Skeletal muscle satellite cell (primary cell): ENCODE measurements around the gene THRB.

Source experiments
- H3K27me3 ChIP-seq: 2 replicates; pipeline ENCODE4 v1.7.0; 2013; ENCODE audit warnings: low read length; ENCODE audit not compliant: control insufficient read depth, insufficient read depth
- H3K36me3 ChIP-seq: 2 replicates; pipeline ENCODE4 v1.7.0; 2013; ENCODE audit warnings: mild to moderate bottlenecking, control low read depth, low read length; ENCODE audit not compliant: insufficient read depth
- H3K4me1 ChIP-seq: 2 replicates; pipeline ENCODE4 v1.7.0; 2013; ENCODE audit warnings: low read length; ENCODE audit not compliant: control insufficient read depth, insufficient read depth
- H3K4me2 ChIP-seq: 2 replicates; pipeline ENCODE4 v1.7.0; 2013; ENCODE audit warnings: mild to moderate bottlenecking, low read length
- H3K4me3 ChIP-seq: 2 replicates; pipeline ENCODE4 v1.7.0; 2013; ENCODE audit warnings: low read length
- H3K9ac ChIP-seq: 2 replicates; pipeline ENCODE4 v1.7.0; 2013; ENCODE audit warnings: mild to moderate bottlenecking, low read depth, low read length, moderate library complexity
- H3K9me3 ChIP-seq: replicated peaks from 2 replicates; pipeline ENCODE4 v1.7.0; 2013; ENCODE audit warnings: mild to moderate bottlenecking, control low read depth, low read length

Gene THRB

DNA sequence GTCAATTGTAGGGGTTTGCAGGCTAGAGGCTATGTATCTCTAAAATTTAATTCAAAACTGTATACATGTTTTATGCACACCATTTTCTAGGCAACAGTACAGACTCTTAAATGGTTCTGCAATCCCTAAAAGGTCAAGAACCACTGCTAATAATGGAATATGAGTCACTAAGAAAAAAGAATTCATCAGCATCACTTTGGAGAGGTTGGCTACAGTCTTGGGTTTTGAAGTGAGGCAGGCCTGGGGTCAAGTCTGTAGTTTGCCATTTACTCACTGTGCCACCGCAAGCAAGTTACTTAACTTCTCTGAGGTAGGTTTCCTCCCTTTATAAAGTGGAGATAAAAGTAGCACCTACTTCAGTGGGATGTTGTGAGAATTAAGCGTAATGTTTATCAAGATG, 33.7 kb downstream of the THRB start:
- Histone ChIP-seq H3K9ac (no peak overlapping the region), H3K9me3 (no peaks in the 10 kb centered on the region), H3K4me2 (no peak overlapping the region), H3K36me3 (no peaks in the 10 kb centered on the region), H3K4me3 (no peak overlapping the region), H3K27me3 (no peaks in the 10 kb centered on the region), H3K4me1 (no peaks in the 10 kb centered on the region)

GRCh38 chr3:24457719-24458118, 36.9 kb downstream of the THRB start:
- Histone ChIP-seq H3K4me2 (no peak overlapping the region), H3K27me3 (no peaks in the 10 kb centered on the region), H3K9ac (no peak overlapping the region), H3K4me1 (no peaks in the 10 kb centered on the region), H3K36me3 (no peaks in the 10 kb centered on the region), H3K4me3 (no peak overlapping the region), H3K9me3 (no peaks in the 10 kb centered on the region)

- Histone ChIP-seq H3K4me1 (no peaks in the 10 kb centered on the region), H3K9ac (no peak overlapping the region)
Observed at GRCh38 chr3:24454856-24455255, 39.8 kb downstream of the THRB start.

DNA sequence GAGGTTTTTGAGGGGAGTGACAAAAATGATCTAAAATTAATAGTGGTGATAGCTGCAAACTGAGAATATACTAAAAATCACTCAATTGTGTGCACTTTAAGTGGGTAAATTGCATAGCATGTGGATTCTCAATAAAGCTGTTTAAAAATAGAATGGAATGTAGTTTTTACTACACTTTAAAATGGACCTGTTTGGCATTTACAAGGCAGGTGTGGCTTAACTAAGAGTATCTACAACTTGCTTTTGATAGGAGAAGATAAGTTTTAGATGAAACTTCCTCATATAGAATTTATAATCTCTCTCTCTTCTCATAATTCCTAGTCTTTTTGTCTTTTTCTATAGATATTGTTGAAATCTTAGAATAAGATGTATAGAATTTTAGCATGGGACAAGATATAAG, 40.3 kb downstream of the THRB start:
- H3K27me3 ChIP-seq = no peaks in the 10 kb centered on the region
- no peak overlapping the region for H3K9ac ChIP-seq
- no peaks in the 10 kb centered on the region for H3K4me1 ChIP-seq
- no peak overlapping the region for H3K4me2 ChIP-seq
- H3K36me3 ChIP-seq = no peaks in the 10 kb centered on the region
- no peak overlapping the region for H3K4me3 ChIP-seq
- no peaks in the 10 kb centered on the region for H3K9me3 ChIP-seq

More at GRCh38 chr3:24454856-24455255, 39.8 kb downstream of the THRB start:
- Histone ChIP-seq H3K36me3 (no peaks in the 10 kb centered on the region), H3K9me3 (no peaks in the 10 kb centered on the region), H3K4me2 (no peak overlapping the region), H3K4me3 (no peak overlapping the region), H3K27me3 (no peaks in the 10 kb centered on the region)

DNA sequence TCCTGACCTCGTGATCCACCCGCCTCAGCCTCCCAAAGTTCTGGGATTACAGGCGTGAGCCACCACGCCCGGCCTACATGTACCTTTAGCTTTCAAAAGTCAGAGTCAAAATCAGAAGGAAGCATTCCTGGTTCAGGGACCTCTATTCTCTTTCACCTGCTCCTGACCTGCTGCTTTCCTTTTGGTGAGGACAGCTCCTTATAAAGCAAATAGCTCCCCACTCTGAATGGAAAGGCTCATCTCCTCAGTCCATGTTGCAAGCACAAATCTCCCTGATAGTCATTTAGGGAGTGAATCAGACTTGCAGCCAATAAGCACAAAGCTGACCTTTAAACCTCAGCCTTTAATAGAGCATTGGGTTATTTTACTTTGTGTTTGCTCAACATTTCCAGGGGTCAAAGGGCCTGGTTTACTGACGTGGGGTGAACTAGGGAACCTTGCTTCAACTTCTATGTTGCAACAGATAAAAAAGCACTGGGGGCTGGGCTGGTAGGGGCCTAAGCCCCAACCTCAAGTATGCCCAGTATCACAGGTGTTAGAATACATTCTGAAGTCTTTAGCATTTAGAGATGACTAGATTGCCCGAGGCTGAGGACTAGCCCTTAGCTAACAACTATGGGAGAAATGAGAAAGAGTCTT, 43.1 kb downstream of the THRB start:
- Histone ChIP-seq H3K4me3 (no peak overlapping the region), H3K9me3 (no peaks in the 10 kb centered on the region), H3K36me3 (no peaks in the 10 kb centered on the region), H3K4me2 (no peak overlapping the region), H3K27me3 (no peaks in the 10 kb centered on the region), H3K4me1 (no peaks in the 10 kb centered on the region), H3K9ac (no peak overlapping the region)

DNA sequence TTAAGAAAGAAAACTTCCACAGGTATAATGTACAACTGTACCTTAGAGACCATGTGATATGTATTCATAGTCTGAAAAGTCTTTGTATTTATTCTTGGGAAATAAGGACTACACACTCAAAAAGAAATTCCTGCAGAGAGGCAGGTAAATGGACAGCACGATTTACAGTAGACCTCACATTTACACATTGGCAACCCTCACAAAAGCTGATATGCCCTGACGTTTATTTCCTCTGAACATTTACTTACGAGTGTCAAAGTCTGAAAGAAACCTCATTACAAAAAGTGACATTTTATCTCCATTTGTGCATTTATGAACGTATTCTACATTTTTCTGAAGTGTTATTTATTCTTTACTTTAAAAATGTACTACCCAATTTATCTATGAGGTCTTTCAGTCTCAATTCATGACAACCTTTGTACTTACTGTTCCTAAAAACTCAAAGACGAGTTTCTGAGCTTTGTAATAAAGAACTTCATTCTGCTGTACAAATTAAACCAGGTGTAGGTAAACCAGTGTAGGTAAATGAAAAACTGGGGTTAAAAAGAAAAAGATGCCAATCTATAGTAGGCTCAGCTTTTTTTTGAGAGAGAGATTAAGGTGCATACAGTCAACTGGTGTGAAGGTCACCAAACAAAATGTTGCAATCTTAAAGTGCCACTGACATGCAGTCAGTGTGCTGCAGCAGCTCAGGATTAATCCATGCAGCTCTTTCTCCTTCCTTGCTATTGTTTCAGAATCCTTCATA, 44.3 kb downstream of the THRB start:
- H3K9ac ChIP-seq = no peak overlapping the region
- no peak overlapping the region for H3K4me2 ChIP-seq
- no peaks in the 10 kb centered on the region for H3K4me1 ChIP-seq
- H3K27me3 ChIP-seq = no peaks in the 10 kb centered on the region
- no peak overlapping the region for H3K4me3 ChIP-seq
- H3K9me3 ChIP-seq = no peaks in the 10 kb centered on the region
- H3K36me3 ChIP-seq = no peaks in the 10 kb centered on the region

- no peaks in the 10 kb centered on the region for H3K27me3 ChIP-seq
- H3K36me3 ChIP-seq = no peaks in the 10 kb centered on the region
- H3K4me3 ChIP-seq = no peak overlapping the region
- H3K9ac ChIP-seq = no peak overlapping the region
- H3K4me1 ChIP-seq = no peaks in the 10 kb centered on the region
- H3K4me2 ChIP-seq = no peak overlapping the region
- H3K9me3 ChIP-seq = no peaks in the 10 kb centered on the region
Observed at GRCh38 chr3:24447836-24448235, 46.8 kb downstream of the THRB start.

DNA sequence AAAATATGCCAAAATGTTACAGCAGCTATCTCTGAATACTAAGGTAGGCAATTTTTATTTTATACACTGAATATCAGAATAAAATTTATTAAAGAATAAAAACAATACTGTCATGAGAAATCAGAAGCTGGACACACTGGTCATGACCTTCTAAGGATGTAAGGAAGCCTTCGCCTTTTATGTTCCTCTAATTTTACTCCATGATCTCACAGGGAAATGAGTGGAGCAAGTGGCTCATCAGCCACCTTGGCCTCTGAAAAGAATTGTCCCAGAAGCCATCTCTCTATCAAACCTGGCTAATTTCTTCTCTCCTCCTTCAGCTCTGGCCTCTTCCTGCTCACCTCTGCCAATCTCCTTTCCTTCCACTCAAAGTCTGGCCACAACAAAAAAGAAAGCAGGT, 48.6 kb downstream of the THRB start:
- H3K4me1 ChIP-seq = no peaks in the 10 kb centered on the region
- H3K9ac ChIP-seq = no peak overlapping the region
- no peak overlapping the region for H3K4me3 ChIP-seq
- no peaks in the 10 kb centered on the region for H3K9me3 ChIP-seq
- H3K36me3 ChIP-seq = no peaks in the 10 kb centered on the region
- H3K4me2 ChIP-seq = no peak overlapping the region
- H3K27me3 ChIP-seq = no peaks in the 10 kb centered on the region

DNA sequence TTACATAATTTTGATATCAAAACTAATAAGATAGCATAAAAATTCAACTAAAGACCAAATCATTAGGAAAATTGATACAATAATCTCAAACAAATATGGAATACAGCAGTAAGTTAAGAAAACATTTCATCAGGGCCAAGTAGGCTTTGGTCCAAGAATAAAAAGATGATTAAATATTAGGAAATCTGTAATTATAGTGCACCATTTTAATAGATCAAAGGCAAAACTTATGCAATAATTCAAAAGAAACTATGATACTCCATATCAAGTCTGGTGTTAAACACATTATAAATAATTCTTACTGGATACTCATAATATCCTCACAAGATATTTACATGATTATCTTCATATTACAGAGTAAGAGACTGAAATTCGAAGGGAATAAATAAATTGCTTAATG, 51.2 kb downstream of the THRB start:
- Histone ChIP-seq H3K4me3 (no peak overlapping the region), H3K9me3 (no peaks in the 10 kb centered on the region), H3K9ac (no peak overlapping the region), H3K4me1 (no peaks in the 10 kb centered on the region), H3K36me3 (no peaks in the 10 kb centered on the region), H3K27me3 (no peaks in the 10 kb centered on the region), H3K4me2 (no peak overlapping the region)

- H3K27me3 ChIP-seq = no peaks in the 10 kb centered on the region
- H3K36me3 ChIP-seq = no peaks in the 10 kb centered on the region
- no peaks in the 10 kb centered on the region for H3K9me3 ChIP-seq
- no peak overlapping the region for H3K9ac ChIP-seq
- H3K4me3 ChIP-seq = no peak overlapping the region
- H3K4me2 ChIP-seq = no peak overlapping the region
- no peaks in the 10 kb centered on the region for H3K4me1 ChIP-seq
Observed at GRCh38 chr3:24440760-24441464, 53.7 kb downstream of the THRB start.

DNA sequence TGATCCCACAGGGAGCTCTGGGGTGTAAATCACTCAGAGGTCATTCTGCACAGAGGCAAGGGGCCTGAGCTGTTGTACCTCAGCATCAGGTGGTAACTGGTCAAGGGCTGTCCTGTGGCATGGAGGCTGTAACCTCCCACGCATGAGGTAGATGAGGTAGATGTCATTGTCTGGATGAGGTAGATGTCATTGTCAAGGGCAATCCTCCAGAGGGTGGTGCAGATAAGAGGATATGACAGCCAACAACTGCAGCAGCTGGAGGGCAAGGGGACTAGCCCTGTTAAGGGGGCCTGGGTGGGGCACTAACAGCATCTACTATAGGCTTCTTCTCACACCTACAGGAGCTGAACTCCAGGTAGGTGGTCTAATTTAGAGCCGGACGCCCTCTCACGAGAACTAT, 55.6 kb downstream of the THRB start:
- Histone ChIP-seq H3K4me2 (no peak overlapping the region), H3K27me3 (no peaks in the 10 kb centered on the region), H3K9me3 (no peaks in the 10 kb centered on the region)

More for the DNA sequence above, 55.6 kb downstream of the THRB start:
- no peak overlapping the region for H3K4me3 ChIP-seq
- H3K36me3 ChIP-seq = no peaks in the 10 kb centered on the region
- peaks cover 3% of the 10 kb centered on the region for H3K4me1 ChIP-seq
- no peak overlapping the region for H3K9ac ChIP-seq
